Mesodermal cell (in vitro differentiated cells): ENCODE results near the gene PLPPR3.

ENCODE experiments used
- H3K27ac ChIP-seq: 2 replicates; pipeline ENCODE4 v1.7.0; 2013; ENCODE audit warnings: mild to moderate bottlenecking, low read depth, low read length, moderate library complexity; ENCODE audit not compliant: severe bottlenecking
- H3K36me3 ChIP-seq: 2 replicates; pipeline ENCODE4 v1.7.1; 2013; ENCODE audit warnings: mild to moderate bottlenecking, low read length, moderate library complexity; ENCODE audit not compliant: control insufficient read depth, insufficient read depth
- H3K4me1 ChIP-seq: one replicate; pipeline ENCODE4 v1.7.1; 2013; ENCODE audit warnings: mild to moderate bottlenecking, low read length; ENCODE audit not compliant: insufficient read depth, control insufficient read depth, poor library complexity, severe bottlenecking
- H3K4me3 ChIP-seq: 2 replicates; pipeline ENCODE4 v1.7.0; 2013; ENCODE audit warnings: low read length, control low read depth, mild to moderate bottlenecking; ENCODE audit not compliant: insufficient read depth, poor library complexity, severe bottlenecking; ENCODE audit errors: extremely low read depth
- H3K9me3 ChIP-seq: 2 replicates; pipeline ENCODE4 v1.7.1; 2013; ENCODE audit warnings: mild to moderate bottlenecking, low read length, moderate library complexity; ENCODE audit not compliant: control insufficient read depth
- WGBS, 2 experiments: methylation state at CpG; one replicate each; pipeline ENCODE4 v1.1.5; 2013; ENCODE audit warnings: missing lambda C conversion rate in 2 of 2; ENCODE audit not compliant: insufficient coverage in 2 of 2; 5-methylcytosine and 5-hydroxymethylcytosine counted together

The PLPPR3 gene

GRCh38 chr19:780935-781334, 40.8 kb downstream of the PLPPR3 start:
- H3K9me3 ChIP-seq: no peaks in the 10 kb centered on the region
- H3K27ac ChIP-seq: no peak overlapping the region
- no peaks in the 10 kb centered on the region for H3K36me3 ChIP-seq
- 93% methylated on average over 15 of the region's 15 CpGs for WGBS, 2 experiments
- no peak overlapping the region for H3K4me3 ChIP-seq
- peaks cover 7% of the 10 kb centered on the region for H3K4me1 ChIP-seq

GRCh38 chr19:778910-779653, 42.7 kb downstream of the PLPPR3 start:
- no peak overlapping the region for H3K27ac ChIP-seq
- peaks cover 7% of the 10 kb centered on the region for H3K4me1 ChIP-seq
- H3K36me3 ChIP-seq: no peaks in the 10 kb centered on the region
- H3K9me3 ChIP-seq: no peaks in the 10 kb centered on the region
- WGBS, 2 experiments: 87 to 89% methylated on average over 36 of the region's 36 CpGs
- H3K4me3 ChIP-seq: no peak overlapping the region

DNA sequence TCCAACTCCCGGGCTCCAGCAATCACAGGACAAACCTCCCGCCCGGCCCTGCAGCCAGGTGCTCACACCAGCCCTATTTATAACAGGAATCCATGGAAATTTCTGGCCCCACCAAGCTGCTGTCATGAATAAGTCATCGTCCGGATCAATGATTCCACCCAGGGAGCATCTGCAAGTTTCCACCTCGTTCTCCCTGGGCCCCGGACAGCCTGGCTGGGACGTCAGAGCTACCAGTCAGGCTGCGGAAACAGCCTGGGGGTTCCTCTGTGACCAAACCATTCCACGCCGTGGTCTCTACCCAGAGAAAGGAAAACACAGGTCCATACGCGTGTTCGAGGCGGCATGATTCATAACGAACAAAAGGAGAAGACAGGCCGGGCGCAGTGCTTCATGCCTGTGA, 45.2 kb downstream of the PLPPR3 start:
- Histone ChIP-seq H3K9me3 (no peaks in the 10 kb centered on the region), H3K4me1 (no peaks in the 10 kb centered on the region), H3K4me3 (no peak overlapping the region), H3K27ac (no peak overlapping the region), H3K36me3 (no peaks in the 10 kb centered on the region)
- WGBS, 2 experiments: 85 to 92% methylated on average over 15 to 18 of the region's 18 CpGs

- 72 to 80% methylated on average over 13 to 18 of the region's 18 CpGs for WGBS, 2 experiments
- Histone ChIP-seq H3K27ac (no peak overlapping the region), H3K4me1 (peaks cover 5% of the 10 kb centered on the region), H3K4me3 (no peak overlapping the region), H3K36me3 (no peaks in the 10 kb centered on the region), H3K9me3 (no peaks in the 10 kb centered on the region)
Measured at GRCh38 chr19:772730-773436, 48.9 kb downstream of the PLPPR3 start.

DNA sequence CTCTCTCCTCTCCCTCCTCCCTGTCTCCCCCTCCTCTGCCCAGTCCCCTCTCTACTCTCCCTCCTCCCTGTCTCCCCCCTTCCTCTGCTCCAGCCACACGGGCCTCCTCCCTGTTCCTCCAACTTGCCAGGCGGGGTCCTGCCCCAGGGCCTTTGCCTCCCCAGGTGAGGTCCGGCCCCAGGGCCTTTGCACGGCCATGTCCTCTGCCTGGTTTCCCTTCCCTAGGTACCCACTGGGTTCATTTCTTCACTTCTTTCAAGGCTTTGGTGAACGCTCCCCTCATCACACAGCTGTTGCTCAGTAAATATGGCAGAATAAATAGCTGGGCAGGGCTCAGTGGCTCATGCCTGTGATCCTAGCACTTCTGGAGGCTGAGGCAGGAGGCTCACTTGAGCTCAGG, 49.7 kb downstream of the PLPPR3 start:
- WGBS, 2 experiments: 69 to 79% methylated on average over 2 to 4 of the region's 5 CpGs
- H3K27ac ChIP-seq: no peak overlapping the region
- H3K4me3 ChIP-seq: no peak overlapping the region
- H3K9me3 ChIP-seq: no peaks in the 10 kb centered on the region
- H3K4me1 ChIP-seq: peaks cover 5% of the 10 kb centered on the region
- H3K36me3 ChIP-seq: no peaks in the 10 kb centered on the region

- H3K4me3 ChIP-seq: no peak overlapping the region
Measured at GRCh38 chr19:771332-771785, 50.4 kb downstream of the PLPPR3 start.

GRCh38 chr19:769616-770015, 52.1 kb downstream of the PLPPR3 start:
- H3K9me3 ChIP-seq: no peaks in the 10 kb centered on the region
- no peak overlapping the region for H3K27ac ChIP-seq
- 95 to 96% methylated on average over 2 to 4 of the region's 6 CpGs for WGBS, 2 experiments
- H3K4me3 ChIP-seq: no peak overlapping the region
- H3K4me1 ChIP-seq: peaks cover 5% of the 10 kb centered on the region
- no peaks in the 10 kb centered on the region for H3K36me3 ChIP-seq

More at GRCh38 chr19:771332-771785, 50.4 kb downstream of the PLPPR3 start:
- Histone ChIP-seq H3K27ac (no peak overlapping the region), H3K9me3 (no peaks in the 10 kb centered on the region), H3K36me3 (no peaks in the 10 kb centered on the region), H3K4me1 (peaks cover 5% of the 10 kb centered on the region)
- 20 to 48% methylated on average over 1 to 4 of the region's 6 CpGs for WGBS, 2 experiments

GRCh38 chr19:768424-768823, 53.3 kb downstream of the PLPPR3 start:
- peak overlapping the region; percentile 79 for H3K27ac ChIP-seq
- H3K4me1 ChIP-seq: peaks cover 5% of the 10 kb centered on the region
- H3K36me3 ChIP-seq: no peaks in the 10 kb centered on the region
- 71 to 75% methylated on average over 13 to 14 of the region's 14 CpGs for WGBS, 2 experiments
- no peak overlapping the region for H3K4me3 ChIP-seq
- H3K9me3 ChIP-seq: no peaks in the 10 kb centered on the region

DNA sequence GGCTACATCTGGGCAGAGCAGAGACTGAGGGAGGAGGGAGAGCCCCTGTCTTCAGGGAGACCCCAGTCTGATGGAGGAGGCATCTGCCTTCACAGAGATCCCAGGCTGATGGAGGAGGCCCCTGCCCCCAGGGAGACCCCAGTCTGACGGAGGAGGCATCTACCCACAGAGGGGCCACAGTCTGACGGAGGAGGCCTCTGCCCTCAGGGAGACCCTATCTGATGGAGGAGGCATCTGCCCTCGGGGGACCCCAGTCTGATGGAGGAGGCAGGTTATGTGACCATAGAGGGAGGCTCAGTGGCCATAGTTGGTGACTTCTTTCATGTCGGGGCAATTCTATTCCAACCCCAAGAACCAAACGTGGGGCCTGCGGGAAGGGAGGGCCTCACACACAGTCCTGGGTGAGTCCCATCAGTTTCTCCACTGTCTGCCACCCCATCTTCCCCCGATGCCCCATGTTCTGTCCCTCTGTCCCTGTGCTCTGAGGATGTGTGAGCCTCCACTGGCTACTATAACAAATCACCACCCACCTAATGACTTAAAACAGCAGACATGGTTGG, 56.5 kb downstream of the PLPPR3 start:
- Histone ChIP-seq H3K4me1 (peaks cover 5% of the 10 kb centered on the region), H3K4me3 (no peak overlapping the region), H3K9me3 (no peaks in the 10 kb centered on the region), H3K27ac (no peak overlapping the region), H3K36me3 (no peaks in the 10 kb centered on the region)
- 90 to 100% methylated on average over 1 to 7 of the region's 7 CpGs for WGBS, 2 experiments

DNA sequence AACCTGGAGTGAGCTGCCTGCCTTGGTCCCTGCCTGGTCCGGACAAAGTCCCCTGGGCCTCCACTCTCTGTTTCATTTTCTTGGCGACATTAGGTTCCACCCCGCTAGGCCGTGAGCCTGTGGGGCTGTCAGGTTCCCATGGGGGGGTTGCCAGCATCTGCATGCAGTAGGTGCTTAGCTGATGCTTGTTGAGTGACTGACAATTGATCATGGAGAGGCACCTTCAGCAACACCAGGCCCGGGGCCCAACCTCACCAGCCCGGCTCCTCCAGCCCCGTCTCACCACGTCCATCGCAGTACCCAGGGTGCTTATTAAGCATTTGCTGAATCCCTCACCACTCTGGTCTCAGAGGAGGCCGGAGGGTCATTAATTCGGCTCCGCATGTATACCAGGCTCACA, 57.5 kb downstream of the PLPPR3 start:
- Histone ChIP-seq H3K9me3 (no peaks in the 10 kb centered on the region), H3K36me3 (no peaks in the 10 kb centered on the region)
- 92 to 100% methylated on average over 8 to 11 of the region's 12 CpGs for WGBS, 2 experiments

More for the DNA sequence above, 57.5 kb downstream of the PLPPR3 start:
- peaks cover 5% of the 10 kb centered on the region for H3K4me1 ChIP-seq
- H3K4me3 ChIP-seq: no peak overlapping the region
- no peak overlapping the region for H3K27ac ChIP-seq
